ENCODE measurements around the gene TRPV5. TPM values are rescaled to one million over a fixed set of nuclear protein-coding genes. Genes with fewer than 3 reads are reported as not detected.

Gene TRPV5
- total and polyA plus RNA-seq, 2 of the 8 experiments (the other 6 are each of a cell fraction or from before 2014, with no cell fraction given): 0.03 TPM; not detected in 1

DNA sequence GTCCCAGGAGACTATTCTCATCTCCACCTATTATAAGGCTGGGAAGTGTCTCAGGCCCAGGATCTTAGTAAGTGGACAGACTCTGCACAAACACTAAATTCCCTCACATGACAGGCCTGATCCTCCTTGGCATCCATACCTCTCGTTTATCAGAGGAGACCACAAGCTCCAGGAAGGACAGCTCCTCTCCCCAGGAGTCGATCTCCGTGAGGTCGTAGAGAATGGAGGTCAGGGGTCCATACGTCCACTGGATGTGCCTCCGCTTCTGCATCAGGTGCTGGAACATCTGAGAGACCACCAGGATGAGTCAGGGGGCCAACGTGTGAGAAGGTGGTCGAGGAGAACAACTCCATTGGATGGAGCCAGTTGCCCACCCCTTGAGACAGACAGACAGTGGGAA lies 5.6 kb downstream of the TRPV5 start:
- Histone ChIP-seq H3K4ac (replicated peaks; ENCODE audit: insufficient read length, low read depth, low read length) (no peak overlapping the region), H3K79me1 (ENCODE audit: low read depth, low read length) (no peaks in the 10 kb centered on the region), H3K4me2 (ENCODE audit: insufficient read depth in 1 of 2, low read depth in 2 of 2, low read length in 2 of 2) (no peak overlapping the region), H3K14ac (ENCODE audit: insufficient read length) (no peak overlapping the region), H3K4me3 (ENCODE audit: extremely low read depth in 1 of 4, insufficient read depth in 2 of 4, low read depth in 3 of 4, low read length in 4 of 4) (no peak overlapping the region), H3K9ac (replicated peaks in 1 of 4; ENCODE audit: extremely low read depth in 1 of 4, low read depth in 3 of 4, low read length in 3 of 4) (no peak overlapping the region), H3K27me3 (replicated peaks in 1 of 4; ENCODE audit: control insufficient read depth in 3 of 4, extremely low read depth in 1 of 4, insufficient read depth in 3 of 4, low read length in 3 of 4) (peaks cover 0 to 8% (median 0%) of the 10 kb centered on the region in 4 experiments; a peak in 4 of 7 replicates), H3K27ac (ENCODE audit: low read depth, low read length) (no peak overlapping the region), H3K9me3 (ENCODE audit: insufficient read depth in 2 of 2, low read depth in 1 of 2, low read length in 1 of 2) (no peaks in the 10 kb centered on the region), H2BK15ac (ENCODE audit: low read length) (no peak overlapping the region), H3K36me3 (ENCODE audit: control insufficient read depth in 2 of 4, insufficient read depth in 4 of 4, low read length in 3 of 4) (no peaks in the 10 kb centered on the region), H2BK5ac (ENCODE audit: low read depth, low read length) (no peak overlapping the region), H2AK5ac (ENCODE audit: low read depth, low read length) (no peak overlapping the region), H3K18ac (ENCODE audit: extremely low read depth, low read length) (no peak overlapping the region), H3K4me1 (replicated peaks in 1 of 4; ENCODE audit: control insufficient read depth in 3 of 4, insufficient read depth in 4 of 4, low read length in 3 of 4) (peaks cover 0 to 5% (median 2%) of the 10 kb centered on the region in 4 experiments; a peak in 3 of 7 replicates), H3K56ac (replicated peaks; ENCODE audit: insufficient read length, low read depth, low read length) (no peak overlapping the region), H3K79me2 (ENCODE audit: control insufficient read depth in 1 of 2, insufficient read depth in 2 of 2, low read length in 2 of 2) (no peaks in the 10 kb centered on the region), H4K5ac (ENCODE audit: insufficient read length, low read depth, low read length) (no peak overlapping the region), H2BK12ac (ENCODE audit: low read depth, low read length) (no peak overlapping the region), H2AFZ (ENCODE audit: low read length) (no peak overlapping the region), H3K23me2 (ENCODE audit: low read depth, low read length) (no peaks in the 10 kb centered on the region), H2BK120ac (replicated peaks; ENCODE audit: low read depth, low read length) (no peak overlapping the region), H3K23ac (ENCODE audit: insufficient read length) (no peak overlapping the region), H2BK20ac (ENCODE audit: low read length) (no peak overlapping the region), H4K8ac (ENCODE audit: extremely low read depth, insufficient read depth, low read length) (no peak overlapping the region), H4K91ac (replicated peaks; ENCODE audit: insufficient read length, low read length) (no peak overlapping the region), H4K20me1 (replicated peaks in 1 of 2; ENCODE audit: control insufficient read depth in 1 of 2, insufficient read depth in 2 of 2, low read length in 2 of 2) (no peaks in the 10 kb centered on the region)
- 73% methylated on average over 8 of the region's 8 CpGs; no CpG with 5 or more reads in 1 of the 2 experiments for WGBS, 2 experiments (ENCODE audit: extremely low coverage in 1 of 2, insufficient coverage in 1 of 2, insufficient read length in 1 of 2, insufficient replicate concordance in 2 of 2, low coverage in 1 of 2, low lambda C conversion rate in 2 of 2, missing lambda C conversion rate in 1 of 2)
- FAIRE-seq (no peak), DNase-seq (ENCODE audit: low read depth in 1 of 2, low spot score in 2 of 2) (no peak)
- ChIA-PET CTCF (ENCODE audit: partially characterized antibody) (interaction anchor here (0.6 to 2.3 kb wide), 12 partner anchors 8 to 287 kb away, joined by 3 to 12 read pairs (median 4); no protein-coding TSS in a partner anchor), POLR2A (ENCODE audit: partially characterized antibody) (interaction anchor here (0.9 kb wide), 1 partner anchor 9 kb away, joined by 3 read pairs; no protein-coding TSS in a partner anchor)
- TF ChIP-seq, protein P1, sequence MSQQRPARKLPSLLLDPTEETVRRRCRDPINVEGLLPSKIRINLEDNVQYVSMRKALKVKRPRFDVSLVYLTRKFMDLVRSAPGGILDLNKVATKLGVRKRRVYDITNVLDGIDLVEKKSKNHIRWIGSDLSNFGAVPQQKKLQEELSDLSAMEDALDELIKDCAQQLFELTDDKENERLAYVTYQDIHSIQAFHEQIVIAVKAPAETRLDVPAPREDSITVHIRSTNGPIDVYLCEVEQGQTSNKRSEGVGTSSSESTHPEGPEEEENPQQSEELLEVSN (IDR thresholded peaks at IDR 0.05): no peak
- TF ChIP-seq CREB1 (IDR thresholded peaks at IDR 0.05) (no peak), KDM4A (IDR thresholded peaks at IDR 0.05; ENCODE audit: low read depth, low read length, severe bottlenecking) (no peak), RFX5 (IDR thresholded peaks at IDR 0.05; ENCODE audit: borderline replicate concordance, low read depth, low read length) (no peak), CEBPB (IDR thresholded peaks at IDR 0.05; ENCODE audit: low read depth, low read length) (no peak), RAD21 (IDR thresholded peaks at IDR 0.05 in 1 of 2, conservative IDR thresholded peaks at IDR 0.05 in 1 of 2; ENCODE audit: low read depth in 2 of 2, low read length in 2 of 2) (no peak), SIRT6 (IDR thresholded peaks at IDR 0.05; ENCODE audit: low read length) (no peak), HDAC6 (IDR thresholded peaks at IDR 0.05; ENCODE audit: low read depth, low read length) (no peak)

Measured in H1 (cell line).